CD14-positive monocyte (primary cell): ENCODE data around the gene GNAI1. TPM values are rescaled to one million over a fixed set of nuclear protein-coding genes. Genes with fewer than 3 reads are reported as not detected.

Source experiments
- DNase-seq, 3 donors: peaks; one replicate each; pipeline ENCODE4 v3.0.0-alpha.2; 2011 to 2022
- H2AFZ ChIP-seq: 2 replicates; pipeline ENCODE4 v1.6.0; 2012; ENCODE audit warnings: mild to moderate bottlenecking, low read depth, low read length, inconsistent platforms; ENCODE audit not compliant: insufficient read depth, poor library complexity, severe bottlenecking
- H3K27ac ChIP-seq, 2 donors: 1 replicate in 1 of 2; 2 replicates in 1 of 2; pipeline ENCODE4 v1.5.1; 2012 to 2013; ENCODE audit warnings: low read length in 2 of 2, control low read depth in 1 of 2, inconsistent platforms in 1 of 2, low read depth in 1 of 2, mild to moderate bottlenecking in 1 of 2
- H3K27me3 ChIP-seq, 2 donors: one replicate each; pipeline versions ENCODE4 v1.6.0 to v1.6.1; 2011 to 2013; ENCODE audit warnings: low read length in 2 of 2; ENCODE audit not compliant: control insufficient read depth in 2 of 2, insufficient read depth in 2 of 2
- H3K36me3 ChIP-seq, 2 donors: replicated peaks in 1 of 2; 1 replicate in 1 of 2; 2 replicates in 1 of 2; pipeline versions ENCODE4 v1.5.1 to v1.6.1; 2012 to 2013; ENCODE audit warnings: low read length in 2 of 2, control low read depth in 1 of 2, inconsistent platforms in 1 of 2, mild to moderate bottlenecking in 1 of 2; ENCODE audit not compliant: insufficient read depth in 2 of 2, control insufficient read depth in 1 of 2
- H3K4me1 ChIP-seq, 2 donors: 1 replicate in 1 of 2; 2 replicates in 1 of 2; pipeline versions ENCODE4 v1.5.1 to v1.6.1; 2012 to 2013; ENCODE audit warnings: low read length in 2 of 2, control low read depth in 1 of 2, inconsistent platforms in 1 of 2, mild to moderate bottlenecking in 1 of 2, moderate library complexity in 1 of 2; ENCODE audit not compliant: insufficient read depth in 2 of 2, control insufficient read depth in 1 of 2
- H3K4me2 ChIP-seq: replicated peaks from 2 replicates; pipeline ENCODE3; 2012; ENCODE audit warnings: low read length, moderate library complexity, mild to moderate bottlenecking; ENCODE audit not compliant: poor library complexity, severe bottlenecking; ENCODE audit errors: extremely low read depth
- H3K4me3 ChIP-seq, 3 experiments: fragments of 200-600 bp in 1 of 3; sonication (generic) in 1 of 3; replicated peaks in 1 of 3; 1 replicate in 2 of 3; 2 replicates in 1 of 3; pipeline ENCODE4 v1.5.1; 2011 to 2013; ENCODE audit warnings: low read length in 3 of 3, mild to moderate bottlenecking in 3 of 3, control low read depth in 2 of 3, low read depth in 2 of 3, inconsistent platforms in 1 of 3, moderate library complexity in 1 of 3
- H3K79me2 ChIP-seq: 2 replicates; pipeline ENCODE4 v1.6.0; 2012; ENCODE audit warnings: mild to moderate bottlenecking, control low read depth, inconsistent platforms, low read length, moderate library complexity; ENCODE audit not compliant: insufficient read depth
- H3K9ac ChIP-seq: 2 replicates; pipeline ENCODE4 v1.6.0; 2017; ENCODE audit warnings: low read length, mild to moderate bottlenecking; ENCODE audit not compliant: insufficient read depth, poor library complexity, severe bottlenecking
- H3K9me3 ChIP-seq, 2 donors: replicated peaks in 1 of 2; 1 replicate in 1 of 2; 2 replicates in 1 of 2; pipeline versions ENCODE4 v1.5.1 to v1.6.1; 2012 to 2013; ENCODE audit warnings: low read length in 2 of 2, control low read depth in 1 of 2; ENCODE audit not compliant: control insufficient read depth in 1 of 2, insufficient read depth in 1 of 2
- H4K20me1 ChIP-seq: 2 replicates; pipeline ENCODE4 v1.6.0; 2012; ENCODE audit warnings: mild to moderate bottlenecking, low read length, control low read depth, moderate library complexity; ENCODE audit not compliant: insufficient read depth
- H3K27ac Mint-ChIP-seq, 7 donors: one replicate each; pipeline ENCODE4 v1.8.0; 2020; ENCODE audit warnings: mild to moderate bottlenecking in 7 of 7, mixed read lengths in 7 of 7, moderate library complexity in 6 of 7, inconsistent platforms in 2 of 7
- H3K27me3 Mint-ChIP-seq, 3 donors: one replicate each; pipeline ENCODE4 v1.8.0; 2021 to 2022; ENCODE audit warnings: low read depth in 3 of 3, mild to moderate bottlenecking in 3 of 3, mixed read lengths in 3 of 3, moderate library complexity in 3 of 3, inconsistent platforms in 1 of 3
- H3K36me3 Mint-ChIP-seq, 2 donors: one replicate each; pipeline ENCODE4 v1.8.0; 2020; ENCODE audit warnings: mixed read lengths in 2 of 2, inconsistent platforms in 1 of 2, mild to moderate bottlenecking in 1 of 2
- H3K4me1 Mint-ChIP-seq: one replicate; pipeline ENCODE4 v1.8.0; 2020; ENCODE audit warnings: mild to moderate bottlenecking, mixed read lengths
- H3K4me3 Mint-ChIP-seq, 2 donors: one replicate each; pipeline ENCODE4 v1.8.0; 2020; ENCODE audit warnings: mild to moderate bottlenecking in 2 of 2, mixed read lengths in 2 of 2, moderate library complexity in 1 of 2
- H3K9me3 Mint-ChIP-seq, 7 donors: one replicate each; pipeline ENCODE4 v1.8.0; 2020 to 2022; ENCODE audit warnings: mixed read lengths in 7 of 7, mild to moderate bottlenecking in 6 of 7, moderate library complexity in 6 of 7, inconsistent platforms in 2 of 7
- WGBS: methylation state at CpG from one replicate; pipeline ENCODE4 v1.1.5; 2013; ENCODE audit warnings: missing lambda C conversion rate; ENCODE audit not compliant: insufficient coverage; 5-methylcytosine and 5-hydroxymethylcytosine counted together
- intact Hi-C, 2 donors: fragments of 100-400 bp; cut with micrococcal nuclease; formaldehyde crosslinking; loops; one replicate each; pipeline versions ENCODE4 v1.15.0 to v1.15.1; 2023
- polyA plus RNA-seq, 3 donors: library from polyadenylated mRNA; depleted of rRNA in 1 of 3; unstranded in 2 of 3; stranded (reverse) in 1 of 3; fragments of 300-500 nt in 2 of 3; fragments of >200 nt in 1 of 3; fragmentation: Illumina TruSeq in 2 of 3; gene quantifications; 1 replicate in 2 of 3; 2 replicates in 1 of 3; pipeline ENCODE4 v1.2.3, GENCODE V29; 2012 to 2021
- TF ChIP-seq, protein P1 (sequence below): fragments of 200-600 bp; IDR thresholded peaks from one replicate; pipeline ENCODE4 v1.8.0; 2022; ENCODE audit warnings: antibody characterized with exemption, mild to moderate bottlenecking

GNAI1 gene
- polyA plus RNA-seq, 3 donors, result 0.72 to 1.0 (median 0.79) TPM

DNA sequence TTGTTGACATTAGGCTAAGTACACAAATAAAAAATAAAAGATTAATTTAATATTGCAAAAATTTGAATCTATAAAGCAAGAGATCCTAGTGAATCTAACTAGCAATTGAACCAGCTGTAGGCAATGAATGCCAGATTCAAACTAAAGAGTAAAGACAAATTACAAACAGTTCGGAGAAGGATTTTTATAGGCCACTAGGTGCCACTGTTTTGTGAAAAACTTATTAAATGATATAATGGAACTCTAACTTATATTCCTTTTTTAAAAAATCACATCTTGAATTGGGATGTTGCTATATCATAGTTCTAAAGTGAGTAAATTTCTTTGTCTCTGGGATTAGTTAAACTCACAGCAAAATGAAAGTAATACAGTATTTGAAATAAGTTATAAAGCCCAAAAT is 39.1 kb upstream of the GNAI1 start:
- H3K36me3 ChIP-seq, result no peaks in the 10 kb centered on the region
- H3K36me3 Mint-ChIP-seq, result no peaks in the 10 kb centered on the region
- no CpG with 5 or more reads among the region's 1 CpG for WGBS
- intact Hi-C loops, result no loop called here
- H2AFZ ChIP-seq, result no peak overlapping the region
- H3K27ac ChIP-seq, result no peak overlapping the region
- H3K4me3 ChIP-seq, result no peak overlapping the region
- no peak overlapping the region for H3K4me2 ChIP-seq
- H3K9me3 ChIP-seq, result no peaks in the 10 kb centered on the region
- no peaks in the 10 kb centered on the region for H3K9me3 Mint-ChIP-seq
- no peaks in the 10 kb centered on the region for H3K79me2 ChIP-seq
- no peak overlapping the region for H3K9ac ChIP-seq
- no peaks in the 10 kb centered on the region for H3K27me3 Mint-ChIP-seq
- no peaks in the 10 kb centered on the region for H4K20me1 ChIP-seq
- no peak for DNase-seq
- H3K27ac Mint-ChIP-seq, result no peak overlapping the region
- H3K4me1 ChIP-seq, result no peaks in the 10 kb centered on the region
- no peak overlapping the region for H3K4me3 Mint-ChIP-seq
- no peaks in the 10 kb centered on the region for H3K4me1 Mint-ChIP-seq
- TF ChIP-seq, protein P1, sequence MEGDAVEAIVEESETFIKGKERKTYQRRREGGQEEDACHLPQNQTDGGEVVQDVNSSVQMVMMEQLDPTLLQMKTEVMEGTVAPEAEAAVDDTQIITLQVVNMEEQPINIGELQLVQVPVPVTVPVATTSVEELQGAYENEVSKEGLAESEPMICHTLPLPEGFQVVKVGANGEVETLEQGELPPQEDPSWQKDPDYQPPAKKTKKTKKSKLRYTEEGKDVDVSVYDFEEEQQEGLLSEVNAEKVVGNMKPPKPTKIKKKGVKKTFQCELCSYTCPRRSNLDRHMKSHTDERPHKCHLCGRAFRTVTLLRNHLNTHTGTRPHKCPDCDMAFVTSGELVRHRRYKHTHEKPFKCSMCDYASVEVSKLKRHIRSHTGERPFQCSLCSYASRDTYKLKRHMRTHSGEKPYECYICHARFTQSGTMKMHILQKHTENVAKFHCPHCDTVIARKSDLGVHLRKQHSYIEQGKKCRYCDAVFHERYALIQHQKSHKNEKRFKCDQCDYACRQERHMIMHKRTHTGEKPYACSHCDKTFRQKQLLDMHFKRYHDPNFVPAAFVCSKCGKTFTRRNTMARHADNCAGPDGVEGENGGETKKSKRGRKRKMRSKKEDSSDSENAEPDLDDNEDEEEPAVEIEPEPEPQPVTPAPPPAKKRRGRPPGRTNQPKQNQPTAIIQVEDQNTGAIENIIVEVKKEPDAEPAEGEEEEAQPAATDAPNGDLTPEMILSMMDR, result peak; percentile 36
- H3K27me3 ChIP-seq, result no peaks in the 10 kb centered on the region

DNA sequence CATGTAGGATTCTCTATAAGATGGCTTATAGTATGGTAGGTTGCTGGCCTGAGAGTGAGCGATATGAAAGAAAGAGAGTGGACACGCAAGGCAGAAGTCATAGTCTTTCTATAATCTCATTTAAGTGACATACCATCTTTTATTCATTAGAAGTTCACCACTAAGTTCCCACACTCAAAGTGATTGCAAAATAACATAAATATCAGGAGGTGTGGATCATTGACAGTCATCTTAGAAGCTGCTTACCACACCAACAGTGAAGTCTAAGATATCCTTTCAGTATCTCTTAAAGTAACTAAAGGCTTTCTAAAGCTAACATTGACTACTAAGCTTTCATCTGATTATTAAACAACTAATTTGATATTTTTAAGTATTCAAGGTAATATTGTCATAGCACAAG is 36.9 kb upstream of the GNAI1 start:
- Histone ChIP-seq H3K9me3 (no peaks in the 10 kb centered on the region), H3K4me2 (no peak overlapping the region), H3K4me3 (no peak overlapping the region), H3K4me1 (no peaks in the 10 kb centered on the region), H3K9ac (no peak overlapping the region), H2AFZ (no peak overlapping the region), H3K27ac (no peak overlapping the region), H3K27me3 (no peaks in the 10 kb centered on the region), H4K20me1 (no peaks in the 10 kb centered on the region), H3K79me2 (no peaks in the 10 kb centered on the region), H3K36me3 (no peaks in the 10 kb centered on the region)
- WGBS, result no CpG with 5 or more reads among the region's 2 CpGs
- H3K27me3 Mint-ChIP-seq, result peaks cover 0 to 1% (median 0%) of the 10 kb centered on the region in 3 donors
- TF ChIP-seq, protein P1, result no peak
- no peak for DNase-seq
- intact Hi-C loops, result no loop called here
- no peak overlapping the region for H3K4me3 Mint-ChIP-seq
- H3K27ac Mint-ChIP-seq, result no peak overlapping the region
- no peaks in the 10 kb centered on the region for H3K4me1 Mint-ChIP-seq
- no peaks in the 10 kb centered on the region for H3K36me3 Mint-ChIP-seq
- peaks cover 0 to 2% (median 0%) of the 10 kb centered on the region in 7 donors for H3K9me3 Mint-ChIP-seq
